GM19468 (cell line): ENCODE data around the gene RNF157.

ENCODE experiments used
- ATAC-seq: cut with Tn5 transposase; IDR thresholded peaks from one replicate; pipeline ENCODE4 v1.9.1; 2021; ENCODE audit warnings: mild to moderate bottlenecking, moderate library complexity, moderate number of reproducible peaks; ENCODE audit not compliant: unreplicated experiment; ENCODE audit errors: extremely low read depth

Gene RNF157

GRCh38 chr17:76104896-76105231, 135.4 kb downstream of the RNF157 start:
- no peak for ATAC-seq

GRCh38 chr17:76104140-76104895, 136.0 kb downstream of the RNF157 start:
- no peak for ATAC-seq

- peak; percentile 46 for ATAC-seq
Measured at GRCh38 chr17:76103274-76104139, 136.8 kb downstream of the RNF157 start, which contains the start of gene EXOC7. EXOC7 (minus strand) TSS chr17:76103787; CDS start chr17:76103692, 95 bp downstream.

GRCh38 chr17:76102944-76103273, 137.4 kb downstream of the RNF157 start:
- no peak for ATAC-seq

- no peak for ATAC-seq
Measured at GRCh38 chr17:76097716-76098295, 142.5 kb downstream of the RNF157 start.

- no peak for ATAC-seq
Measured at GRCh38 chr17:76095943-76096342, 144.3 kb downstream of the RNF157 start.

- ATAC-seq = no peak
Measured at GRCh38 chr17:76094046-76094445, 146.2 kb downstream of the RNF157 start.

GRCh38 chr17:76092526-76093413, 147.5 kb downstream of the RNF157 start:
- ATAC-seq = no peak
